H1 (cell line): ENCODE data around the gene BPIFB3. TPM values are rescaled to one million over a fixed set of nuclear protein-coding genes. Genes with fewer than 3 reads are reported as not detected.

Experiments used
- CTCF ChIA-PET: fragments of 300-600 bp; sonication (Branson Sonifier 250); formaldehyde crosslinking; loops from one replicate; lab custom pipeline; 2021; ENCODE audit not compliant: partially characterized antibody; lab: Charles Lee
- POLR2A ChIA-PET: fragments of 300-600 bp; sonication (Branson Sonifier 250); formaldehyde crosslinking; loops from one replicate; lab custom pipeline; 2021; ENCODE audit warnings: inconsistent platforms; ENCODE audit not compliant: partially characterized antibody; lab: Charles Lee
- DNase-seq, 2 experiments: peaks; one replicate each; pipeline versions ENCODE4 v3.0.0 to v3.0.0-alpha.2; 2010 to 2022; ENCODE audit warnings: low spot score in 2 of 2, low read depth in 1 of 2, mixed read lengths in 1 of 2
- FAIRE-seq: peaks from 2 replicates; lab custom pipeline; 2011; peaks lifted over from hg19 to GRCh38; lab: Jason Lieb, UNC
- H2AFZ ChIP-seq: 2 replicates; pipeline ENCODE4 v1.8.1; 2012; ENCODE audit warnings: low read length, inconsistent platforms
- H2AK5ac ChIP-seq: 2 replicates; pipeline ENCODE4 v1.6.1; 2013; ENCODE audit warnings: low read depth, low read length
- H2BK120ac ChIP-seq: replicated peaks from 2 replicates; pipeline ENCODE3; 2013; ENCODE audit warnings: low read depth, low read length, inconsistent platforms
- H2BK12ac ChIP-seq: 2 replicates; pipeline ENCODE4 v1.6.1; 2013; ENCODE audit warnings: low read depth, low read length
- H2BK15ac ChIP-seq: 2 replicates; pipeline ENCODE4 v1.6.1; 2013; ENCODE audit warnings: low read length
- H2BK20ac ChIP-seq: 2 replicates; pipeline ENCODE4 v1.6.1; 2013; ENCODE audit warnings: low read length
- H2BK5ac ChIP-seq: 2 replicates; pipeline ENCODE4 v1.6.1; 2013; ENCODE audit warnings: low read depth, low read length
- H3K14ac ChIP-seq: 2 replicates; pipeline ENCODE4 v1.6.1; 2013; ENCODE audit warnings: inconsistent platforms; ENCODE audit not compliant: insufficient read length
- H3K18ac ChIP-seq: 2 replicates; pipeline ENCODE4 v1.6.1; 2013; ENCODE audit warnings: low read length; ENCODE audit errors: extremely low read depth
- H3K23ac ChIP-seq: 2 replicates; pipeline ENCODE4 v1.6.1; 2013; ENCODE audit warnings: inconsistent platforms; ENCODE audit not compliant: insufficient read length
- H3K23me2 ChIP-seq: 2 replicates; pipeline ENCODE4 v1.6.1; 2013; ENCODE audit warnings: low read depth, low read length
- H3K27ac ChIP-seq: 2 replicates; pipeline ENCODE4 v1.6.1; 2011; ENCODE audit warnings: low read depth, low read length, inconsistent platforms
- H3K27me3 ChIP-seq, 4 experiments: replicated peaks in 1 of 4; 1 replicate in 1 of 4; 2 replicates in 3 of 4; pipeline versions ENCODE4 v1.6.1 to v1.8.1; 2011 to 2013; ENCODE audit warnings: low read length in 3 of 4, mild to moderate bottlenecking in 3 of 4, inconsistent platforms in 2 of 4, mixed read lengths in 2 of 4, moderate library complexity in 1 of 4; ENCODE audit not compliant: control insufficient read depth in 3 of 4, insufficient read depth in 3 of 4; ENCODE audit errors: extremely low read depth in 1 of 4
- H3K36me3 ChIP-seq, 4 experiments: 2 replicates each; pipeline versions ENCODE4 v1.6.1 to v1.8.1; 2011 to 2013; ENCODE audit warnings: mild to moderate bottlenecking in 4 of 4, low read length in 3 of 4, moderate library complexity in 2 of 4, control low read depth in 1 of 4, inconsistent platforms in 1 of 4; ENCODE audit not compliant: insufficient read depth in 4 of 4, control insufficient read depth in 2 of 4
- H3K4ac ChIP-seq: replicated peaks from 2 replicates; pipeline ENCODE3; 2013; ENCODE audit warnings: low read length, low read depth, mixed read lengths, inconsistent platforms; ENCODE audit not compliant: insufficient read length
- H3K4me1 ChIP-seq, 4 experiments: replicated peaks in 1 of 4; 1 replicate in 1 of 4; 2 replicates in 3 of 4; pipeline versions ENCODE4 v1.6.1 to v1.8.1; 2011 to 2013; ENCODE audit warnings: low read length in 3 of 4, inconsistent platforms in 2 of 4, mixed read lengths in 1 of 4; ENCODE audit not compliant: insufficient read depth in 4 of 4, control insufficient read depth in 3 of 4
- H3K4me2 ChIP-seq, 2 experiments: 2 replicates each; pipeline versions ENCODE4 v1.6.1 to v1.8.1; 2011 to 2013; ENCODE audit warnings: low read depth in 2 of 2, low read length in 2 of 2, control low read depth in 1 of 2, inconsistent platforms in 1 of 2, mild to moderate bottlenecking in 1 of 2; ENCODE audit not compliant: insufficient read depth in 1 of 2
- H3K4me3 ChIP-seq, 4 experiments: fragments of 200-600, 300-600 bp in 1 of 4; sonication (generic), shearing (Covaris generic), sonication (Bioruptor Twin) in 1 of 4; 2 replicates each; pipeline versions ENCODE4 v1.5.1 to v1.8.1; 2011 to 2016; ENCODE audit warnings: low read length in 4 of 4, low read depth in 3 of 4, control low read depth in 2 of 4, inconsistent platforms in 2 of 4, mild to moderate bottlenecking in 2 of 4, mixed read lengths in 1 of 4, moderate library complexity in 1 of 4; ENCODE audit not compliant: insufficient read depth in 2 of 4; ENCODE audit errors: extremely low read depth in 1 of 4
- H3K56ac ChIP-seq: replicated peaks from 2 replicates; pipeline ENCODE3; 2013; ENCODE audit warnings: low read depth, mild to moderate bottlenecking, mixed read lengths, low read length, inconsistent platforms; ENCODE audit not compliant: insufficient read length
- H3K79me1 ChIP-seq: 2 replicates; pipeline ENCODE4 v1.6.1; 2013; ENCODE audit warnings: low read depth, low read length, control low read depth
- H3K79me2 ChIP-seq, 2 experiments: 2 replicates each; pipeline versions ENCODE4 v1.6.1 to v1.8.1; 2012 to 2013; ENCODE audit warnings: low read length in 2 of 2, mild to moderate bottlenecking in 2 of 2, inconsistent platforms in 1 of 2; ENCODE audit not compliant: insufficient read depth in 2 of 2, control insufficient read depth in 1 of 2
- H3K9ac ChIP-seq, 4 experiments: replicated peaks in 1 of 4; 1 replicate in 1 of 4; 2 replicates in 3 of 4; pipeline versions ENCODE4 v1.6.1 to v1.8.1; 2011 to 2013; ENCODE audit warnings: low read depth in 3 of 4, low read length in 3 of 4, control low read depth in 2 of 4, mild to moderate bottlenecking in 2 of 4, moderate library complexity in 2 of 4, inconsistent platforms in 1 of 4; ENCODE audit errors: extremely low read depth in 1 of 4
- H3K9me3 ChIP-seq, 2 experiments: 2 replicates each; pipeline versions ENCODE4 v1.6.1 to v1.8.1; 2012 to 2013; ENCODE audit warnings: mild to moderate bottlenecking in 2 of 2, moderate library complexity in 2 of 2, control low read depth in 1 of 2, inconsistent platforms in 1 of 2, low read depth in 1 of 2, low read length in 1 of 2, mixed read lengths in 1 of 2; ENCODE audit not compliant: insufficient read depth in 2 of 2
- H4K20me1 ChIP-seq, 2 experiments: replicated peaks in 1 of 2; 2 replicates each; pipeline versions ENCODE3 to v1.8.1; 2011 to 2013; ENCODE audit warnings: inconsistent platforms in 2 of 2, low read length in 2 of 2, mild to moderate bottlenecking in 1 of 2; ENCODE audit not compliant: insufficient read depth in 2 of 2, control insufficient read depth in 1 of 2
- H4K5ac ChIP-seq: 2 replicates; pipeline ENCODE4 v1.6.1; 2013; ENCODE audit warnings: low read length, low read depth, mixed read lengths, inconsistent platforms; ENCODE audit not compliant: insufficient read length
- H4K8ac ChIP-seq: 2 replicates; pipeline ENCODE4 v1.8.0; 2013; ENCODE audit warnings: mild to moderate bottlenecking, moderate library complexity, low read length, inconsistent platforms; ENCODE audit not compliant: insufficient read depth; ENCODE audit errors: extremely low read depth
- H4K91ac ChIP-seq: replicated peaks from 2 replicates; pipeline ENCODE3; 2013; ENCODE audit warnings: low read length, mixed read lengths, inconsistent platforms; ENCODE audit not compliant: insufficient read length
- CHD1 ChIP-seq: IDR thresholded peaks from 2 replicates; pipeline ENCODE4 v1.6.1; 2012; ENCODE audit warnings: low read depth, low read length, improper control_type of control experiment
- CHD2 ChIP-seq: IDR thresholded peaks from 2 replicates; pipeline ENCODE4 v1.6.1; 2012; ENCODE audit warnings: low read length, improper control_type of control experiment
- EGR1 ChIP-seq: IDR thresholded peaks from 2 replicates; pipeline ENCODE4 v1.6.1; 2011; ENCODE audit warnings: low read depth, low read length, borderline replicate concordance
- EP300 ChIP-seq, 2 experiments: IDR thresholded peaks; 1 replicate in 1 of 2; 2 replicates in 1 of 2; pipeline ENCODE4 v1.6.1; 2011 to 2012; ENCODE audit warnings: low read depth in 2 of 2, low read length in 2 of 2, mild to moderate bottlenecking in 2 of 2, borderline replicate concordance in 1 of 2, inconsistent platforms in 1 of 2, moderate library complexity in 1 of 2
- HDAC2 ChIP-seq, 2 experiments: fragments of 300-600 bp in 1 of 2; sonication (generic) in 1 of 2; IDR thresholded peaks; 2 replicates each; pipeline ENCODE4 v1.6.1; 2011 to 2012; ENCODE audit warnings: low read depth in 2 of 2, low read length in 2 of 2, mild to moderate bottlenecking in 2 of 2, moderate library complexity in 2 of 2, borderline replicate concordance in 1 of 2, inconsistent platforms in 1 of 2
- HDAC6 ChIP-seq: IDR thresholded peaks from one replicate; pipeline ENCODE4 v1.7.1; 2012; ENCODE audit warnings: low read depth, mild to moderate bottlenecking, inconsistent platforms, low read length, moderate library complexity
- MAX ChIP-seq: IDR thresholded peaks from 2 replicates; pipeline ENCODE4 v1.6.1; 2012; ENCODE audit warnings: inconsistent platforms
- NRF1 ChIP-seq: IDR thresholded peaks from 2 replicates; pipeline ENCODE4 v1.6.1; 2011; ENCODE audit warnings: mild to moderate bottlenecking, low read depth, low read length, improper control_type of control experiment
- SIN3A ChIP-seq, 2 experiments: IDR thresholded peaks in 1 of 2; conservative IDR thresholded peaks in 1 of 2; 2 replicates each; pipeline ENCODE4 v1.6.1; 2011 to 2012; ENCODE audit warnings: low read length in 2 of 2, improper control_type of control experiment in 1 of 2, low read depth in 1 of 2, mild to moderate bottlenecking in 1 of 2
- SIX5 ChIP-seq: IDR thresholded peaks from 2 replicates; pipeline ENCODE4 v1.6.1; 2011; ENCODE audit warnings: mild to moderate bottlenecking, low read depth, low read length
- SP1 ChIP-seq: IDR thresholded peaks from 2 replicates; pipeline ENCODE4 v1.6.1; 2011; ENCODE audit warnings: low read depth, low read length
- USF2 ChIP-seq: IDR thresholded peaks from 2 replicates; pipeline ENCODE4 v1.6.1; 2011; ENCODE audit warnings: low read length, improper control_type of control experiment
- WGBS, 2 experiments: shearing (Covaris generic) in 1 of 2; methylation state at CpG; one replicate each; pipeline versions ENCODE4 v1.1.6 to v1.1.7; 2013 to 2015; ENCODE audit warnings: low lambda C conversion rate in 2 of 2, mixed read lengths in 2 of 2, inconsistent platforms in 1 of 2, low coverage in 1 of 2, missing lambda C conversion rate in 1 of 2; ENCODE audit not compliant: insufficient replicate concordance in 2 of 2, insufficient coverage in 1 of 2, insufficient read length in 1 of 2; ENCODE audit errors: extremely low coverage in 1 of 2, missing lambda C conversion rate in 1 of 2; 5-methylcytosine and 5-hydroxymethylcytosine counted together
- polyA plus RNA-seq, 7 experiments: library from polyadenylated mRNA; depleted of rRNA in 3 of 7; stranded (reverse) in 5 of 7; unstranded in 2 of 7; fragments of >200 nt in 5 of 7; fragments of 200-250 nt in 2 of 7; gene quantifications; 1 replicate in 5 of 7; 2 replicates in 1 of 7; 4 replicates in 1 of 7; pipeline versions ENCODE4 v1.2.1 to v1.2.3, GENCODE V29; 2011 to 2013; ENCODE audit warnings: missing spikeins in 2 of 7, mixed read lengths in 2 of 7
- total RNA-seq: library from RNA; stranded (reverse); fragmentation: NEBNext Ultra II Directional; extraction: Animal tissue kit (Norgen Biotek cat#: 25700); gene quantifications from 2 replicates; pipeline ENCODE4 v1.2.1, GENCODE V29; 2021

The BPIFB3 gene
- total and polyA plus RNA-seq, 2 of the 8 experiments (the other 6 are each of a cell fraction or from before 2014, with no cell fraction given): not detected

- no peak overlapping the region for H2BK5ac ChIP-seq
- H3K27me3 ChIP-seq: no peaks in the 10 kb centered on the region
- H3K36me3 ChIP-seq: no peaks in the 10 kb centered on the region
- no peak overlapping the region for H3K27ac ChIP-seq
- H3K23me2 ChIP-seq: no peaks in the 10 kb centered on the region
- H2BK120ac ChIP-seq: no peak overlapping the region
- no peaks in the 10 kb centered on the region for H3K9me3 ChIP-seq
- H3K56ac ChIP-seq: no peak overlapping the region
- DNase-seq: no peak
- no peaks in the 10 kb centered on the region for H3K79me2 ChIP-seq
- 0 out of 2 replicates have a peak overlapping the region, but pooled peaks have one; percentile 50 for H2BK12ac ChIP-seq
- H3K9ac ChIP-seq: no peak overlapping the region
- no peak overlapping the region for H2BK20ac ChIP-seq
- H2BK15ac ChIP-seq: no peak overlapping the region
- no peak overlapping the region for H2AFZ ChIP-seq
- FAIRE-seq: no peak
- ChIA-PET POLR2A (no interaction called here), CTCF (interaction anchor here (1.3 to 11.8 kb wide), 6 partner anchors 7 to 113 kb away, joined by 3 to 86 read pairs (median 5); partner anchors contain the start of genes BPIFB2 and SUN5)
- H2AK5ac ChIP-seq: no peak overlapping the region
- whole genome bisulfite sequencing, 2 experiments: 90% methylated on average over 10 of the region's 10 CpGs; no CpG with 5 or more reads in 1 of the 2 experiments
- H3K14ac ChIP-seq: no peak overlapping the region
- H4K5ac ChIP-seq: no peak overlapping the region
- no peak overlapping the region for H3K4ac ChIP-seq
- no peak overlapping the region for H4K91ac ChIP-seq
- peaks cover 0 to 2% of the 10 kb centered on the region in 2 experiments for H4K20me1 ChIP-seq
- H3K18ac ChIP-seq: no peak overlapping the region
- H3K79me1 ChIP-seq: no peaks in the 10 kb centered on the region
- H4K8ac ChIP-seq: no peak overlapping the region
- peaks cover 0 to 11% (median 0%) of the 10 kb centered on the region in 4 experiments; a peak in 1 of 7 replicates for H3K4me1 ChIP-seq
- H3K4me2 ChIP-seq: no peak overlapping the region
- no peak overlapping the region for H3K23ac ChIP-seq
- no peak overlapping the region for H3K4me3 ChIP-seq
- TF ChIP-seq MAX (no peak), EP300 (IDR thresholded peaks at IDR 0.05; ENCODE audit: borderline replicate concordance in 1 of 2, low read depth in 2 of 2, low read length in 2 of 2) (no peak), SIN3A (conservative IDR thresholded peaks at IDR 0.05 in 1 of 2, IDR thresholded peaks at IDR 0.05 in 1 of 2; ENCODE audit: low read depth in 1 of 2, low read length in 2 of 2) (no peak), USF2 (no peak), CHD1 (no peak), HDAC2 (IDR thresholded peaks at IDR 0.05; ENCODE audit: borderline replicate concordance in 1 of 2, low read depth in 2 of 2, low read length in 2 of 2) (no peak), NRF1 (no peak), SP1 (no peak), SIX5 (no peak), HDAC6 (no peak), EGR1 (no peak), CHD2 (no peak)
Observed at GRCh38 chr20:33015114-33015484, 38.6 kb upstream of the BPIFB3 start.
